SU-DHL-6 (cell line): ENCODE data around the gene SVIL.

ENCODE experiments used
- EZH2phosphoT487 ChIP-seq: fragments of 200-600 bp; sonication (generic), shearing (Covaris generic); conservative IDR thresholded peaks from 2 replicates; pipeline ENCODE4 v1.6.1; 2018; ENCODE audit warnings: mild to moderate bottlenecking, antibody characterized with exemption, low read length, moderate library complexity, mixed read lengths
- TF ChIP-seq, protein P1 (sequence below): fragments of 200-600 bp; sonication (generic); IDR thresholded peaks from one replicate; pipeline ENCODE4 v1.5.1; 2017; ENCODE audit warnings: antibody characterized with exemption, mild to moderate bottlenecking, low read length, moderate library complexity; ENCODE audit not compliant: insufficient read depth, poor library complexity, severe bottlenecking

DNA sequence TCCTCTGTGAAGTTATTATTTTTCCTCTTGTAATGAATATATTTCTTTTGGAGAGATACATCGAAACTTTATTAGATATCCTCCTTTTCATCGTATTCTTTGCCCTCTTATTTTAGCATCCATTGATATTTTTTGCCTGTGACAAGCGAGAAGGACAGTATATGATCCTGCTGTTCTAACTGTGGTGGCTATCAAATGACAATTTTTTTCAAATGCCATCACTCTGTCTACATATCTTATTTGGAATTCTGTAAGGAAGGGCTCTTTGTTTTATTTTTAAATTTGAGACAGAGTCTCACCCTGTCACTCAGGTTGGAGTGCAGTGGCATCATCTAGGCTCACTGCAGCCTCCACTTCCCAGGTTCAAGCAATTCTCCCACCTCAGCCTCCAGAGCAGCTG, 217.4 kb downstream of the SVIL start:
- TF ChIP-seq, protein P1, sequence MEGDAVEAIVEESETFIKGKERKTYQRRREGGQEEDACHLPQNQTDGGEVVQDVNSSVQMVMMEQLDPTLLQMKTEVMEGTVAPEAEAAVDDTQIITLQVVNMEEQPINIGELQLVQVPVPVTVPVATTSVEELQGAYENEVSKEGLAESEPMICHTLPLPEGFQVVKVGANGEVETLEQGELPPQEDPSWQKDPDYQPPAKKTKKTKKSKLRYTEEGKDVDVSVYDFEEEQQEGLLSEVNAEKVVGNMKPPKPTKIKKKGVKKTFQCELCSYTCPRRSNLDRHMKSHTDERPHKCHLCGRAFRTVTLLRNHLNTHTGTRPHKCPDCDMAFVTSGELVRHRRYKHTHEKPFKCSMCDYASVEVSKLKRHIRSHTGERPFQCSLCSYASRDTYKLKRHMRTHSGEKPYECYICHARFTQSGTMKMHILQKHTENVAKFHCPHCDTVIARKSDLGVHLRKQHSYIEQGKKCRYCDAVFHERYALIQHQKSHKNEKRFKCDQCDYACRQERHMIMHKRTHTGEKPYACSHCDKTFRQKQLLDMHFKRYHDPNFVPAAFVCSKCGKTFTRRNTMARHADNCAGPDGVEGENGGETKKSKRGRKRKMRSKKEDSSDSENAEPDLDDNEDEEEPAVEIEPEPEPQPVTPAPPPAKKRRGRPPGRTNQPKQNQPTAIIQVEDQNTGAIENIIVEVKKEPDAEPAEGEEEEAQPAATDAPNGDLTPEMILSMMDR = no peak
- TF ChIP-seq EZH2phosphoT487 = no peak
